H1 (cell line): ENCODE results near the gene SCRN3. TPM values are rescaled to one million over a fixed set of nuclear protein-coding genes. Genes with fewer than 3 reads are reported as not detected.

ENCODE experiments used
- CTCF ChIA-PET: fragments of 300-600 bp; sonication (Branson Sonifier 250); formaldehyde crosslinking; loops from one replicate; lab custom pipeline; 2021; ENCODE audit not compliant: partially characterized antibody; lab: Charles Lee
- POLR2A ChIA-PET: fragments of 300-600 bp; sonication (Branson Sonifier 250); formaldehyde crosslinking; loops from one replicate; lab custom pipeline; 2021; ENCODE audit warnings: inconsistent platforms; ENCODE audit not compliant: partially characterized antibody; lab: Charles Lee
- DNase-seq, 2 experiments: peaks; one replicate each; pipeline versions ENCODE4 v3.0.0 to v3.0.0-alpha.2; 2010 to 2022; ENCODE audit warnings: low spot score in 2 of 2, low read depth in 1 of 2, mixed read lengths in 1 of 2
- FAIRE-seq: peaks from 2 replicates; lab custom pipeline; 2011; peaks lifted over from hg19 to GRCh38; lab: Jason Lieb, UNC
- H2AFZ ChIP-seq: 2 replicates; pipeline ENCODE4 v1.8.1; 2012; ENCODE audit warnings: low read length, inconsistent platforms
- H2AK5ac ChIP-seq: 2 replicates; pipeline ENCODE4 v1.6.1; 2013; ENCODE audit warnings: low read depth, low read length
- H2BK120ac ChIP-seq: replicated peaks from 2 replicates; pipeline ENCODE3; 2013; ENCODE audit warnings: low read depth, low read length, inconsistent platforms
- H2BK12ac ChIP-seq: 2 replicates; pipeline ENCODE4 v1.6.1; 2013; ENCODE audit warnings: low read depth, low read length
- H2BK15ac ChIP-seq: 2 replicates; pipeline ENCODE4 v1.6.1; 2013; ENCODE audit warnings: low read length
- H2BK20ac ChIP-seq: 2 replicates; pipeline ENCODE4 v1.6.1; 2013; ENCODE audit warnings: low read length
- H2BK5ac ChIP-seq: 2 replicates; pipeline ENCODE4 v1.6.1; 2013; ENCODE audit warnings: low read depth, low read length
- H3K14ac ChIP-seq: 2 replicates; pipeline ENCODE4 v1.6.1; 2013; ENCODE audit warnings: inconsistent platforms; ENCODE audit not compliant: insufficient read length
- H3K18ac ChIP-seq: 2 replicates; pipeline ENCODE4 v1.6.1; 2013; ENCODE audit warnings: low read length; ENCODE audit errors: extremely low read depth
- H3K23ac ChIP-seq: 2 replicates; pipeline ENCODE4 v1.6.1; 2013; ENCODE audit warnings: inconsistent platforms; ENCODE audit not compliant: insufficient read length
- H3K23me2 ChIP-seq: 2 replicates; pipeline ENCODE4 v1.6.1; 2013; ENCODE audit warnings: low read depth, low read length
- H3K27ac ChIP-seq: 2 replicates; pipeline ENCODE4 v1.6.1; 2011; ENCODE audit warnings: low read depth, low read length, inconsistent platforms
- H3K27me3 ChIP-seq, 4 experiments: replicated peaks in 1 of 4; 1 replicate in 1 of 4; 2 replicates in 3 of 4; pipeline versions ENCODE4 v1.6.1 to v1.8.1; 2011 to 2013; ENCODE audit warnings: low read length in 3 of 4, mild to moderate bottlenecking in 3 of 4, inconsistent platforms in 2 of 4, mixed read lengths in 2 of 4, moderate library complexity in 1 of 4; ENCODE audit not compliant: control insufficient read depth in 3 of 4, insufficient read depth in 3 of 4; ENCODE audit errors: extremely low read depth in 1 of 4
- H3K36me3 ChIP-seq, 4 experiments: 2 replicates each; pipeline versions ENCODE4 v1.6.1 to v1.8.1; 2011 to 2013; ENCODE audit warnings: mild to moderate bottlenecking in 4 of 4, low read length in 3 of 4, moderate library complexity in 2 of 4, control low read depth in 1 of 4, inconsistent platforms in 1 of 4; ENCODE audit not compliant: insufficient read depth in 4 of 4, control insufficient read depth in 2 of 4
- H3K4ac ChIP-seq: replicated peaks from 2 replicates; pipeline ENCODE3; 2013; ENCODE audit warnings: low read length, low read depth, mixed read lengths, inconsistent platforms; ENCODE audit not compliant: insufficient read length
- H3K4me1 ChIP-seq, 4 experiments: replicated peaks in 1 of 4; 1 replicate in 1 of 4; 2 replicates in 3 of 4; pipeline versions ENCODE4 v1.6.1 to v1.8.1; 2011 to 2013; ENCODE audit warnings: low read length in 3 of 4, inconsistent platforms in 2 of 4, mixed read lengths in 1 of 4; ENCODE audit not compliant: insufficient read depth in 4 of 4, control insufficient read depth in 3 of 4
- H3K4me2 ChIP-seq, 2 experiments: 2 replicates each; pipeline versions ENCODE4 v1.6.1 to v1.8.1; 2011 to 2013; ENCODE audit warnings: low read depth in 2 of 2, low read length in 2 of 2, control low read depth in 1 of 2, inconsistent platforms in 1 of 2, mild to moderate bottlenecking in 1 of 2; ENCODE audit not compliant: insufficient read depth in 1 of 2
- H3K4me3 ChIP-seq, 4 experiments: fragments of 200-600, 300-600 bp in 1 of 4; sonication (generic), shearing (Covaris generic), sonication (Bioruptor Twin) in 1 of 4; 2 replicates each; pipeline versions ENCODE4 v1.5.1 to v1.8.1; 2011 to 2016; ENCODE audit warnings: low read length in 4 of 4, low read depth in 3 of 4, control low read depth in 2 of 4, inconsistent platforms in 2 of 4, mild to moderate bottlenecking in 2 of 4, mixed read lengths in 1 of 4, moderate library complexity in 1 of 4; ENCODE audit not compliant: insufficient read depth in 2 of 4; ENCODE audit errors: extremely low read depth in 1 of 4
- H3K56ac ChIP-seq: replicated peaks from 2 replicates; pipeline ENCODE3; 2013; ENCODE audit warnings: low read depth, mild to moderate bottlenecking, mixed read lengths, low read length, inconsistent platforms; ENCODE audit not compliant: insufficient read length
- H3K79me1 ChIP-seq: 2 replicates; pipeline ENCODE4 v1.6.1; 2013; ENCODE audit warnings: low read depth, low read length, control low read depth
- H3K79me2 ChIP-seq, 2 experiments: 2 replicates each; pipeline versions ENCODE4 v1.6.1 to v1.8.1; 2012 to 2013; ENCODE audit warnings: low read length in 2 of 2, mild to moderate bottlenecking in 2 of 2, inconsistent platforms in 1 of 2; ENCODE audit not compliant: insufficient read depth in 2 of 2, control insufficient read depth in 1 of 2
- H3K9ac ChIP-seq, 4 experiments: replicated peaks in 1 of 4; 1 replicate in 1 of 4; 2 replicates in 3 of 4; pipeline versions ENCODE4 v1.6.1 to v1.8.1; 2011 to 2013; ENCODE audit warnings: low read depth in 3 of 4, low read length in 3 of 4, control low read depth in 2 of 4, mild to moderate bottlenecking in 2 of 4, moderate library complexity in 2 of 4, inconsistent platforms in 1 of 4; ENCODE audit errors: extremely low read depth in 1 of 4
- H3K9me3 ChIP-seq, 2 experiments: 2 replicates each; pipeline versions ENCODE4 v1.6.1 to v1.8.1; 2012 to 2013; ENCODE audit warnings: mild to moderate bottlenecking in 2 of 2, moderate library complexity in 2 of 2, control low read depth in 1 of 2, inconsistent platforms in 1 of 2, low read depth in 1 of 2, low read length in 1 of 2, mixed read lengths in 1 of 2; ENCODE audit not compliant: insufficient read depth in 2 of 2
- H4K20me1 ChIP-seq, 2 experiments: replicated peaks in 1 of 2; 2 replicates each; pipeline versions ENCODE3 to v1.8.1; 2011 to 2013; ENCODE audit warnings: inconsistent platforms in 2 of 2, low read length in 2 of 2, mild to moderate bottlenecking in 1 of 2; ENCODE audit not compliant: insufficient read depth in 2 of 2, control insufficient read depth in 1 of 2
- H4K5ac ChIP-seq: 2 replicates; pipeline ENCODE4 v1.6.1; 2013; ENCODE audit warnings: low read length, low read depth, mixed read lengths, inconsistent platforms; ENCODE audit not compliant: insufficient read length
- H4K8ac ChIP-seq: 2 replicates; pipeline ENCODE4 v1.8.0; 2013; ENCODE audit warnings: mild to moderate bottlenecking, moderate library complexity, low read length, inconsistent platforms; ENCODE audit not compliant: insufficient read depth; ENCODE audit errors: extremely low read depth
- H4K91ac ChIP-seq: replicated peaks from 2 replicates; pipeline ENCODE3; 2013; ENCODE audit warnings: low read length, mixed read lengths, inconsistent platforms; ENCODE audit not compliant: insufficient read length
- CTBP2 ChIP-seq: IDR thresholded peaks from 2 replicates; pipeline ENCODE4 v1.7.0; 2011; ENCODE audit warnings: borderline replicate concordance, mild to moderate bottlenecking, moderate library complexity, mixed read lengths, low read length; ENCODE audit not compliant: insufficient read depth, insufficient read length
- EP300 ChIP-seq, 2 experiments: IDR thresholded peaks; 1 replicate in 1 of 2; 2 replicates in 1 of 2; pipeline ENCODE4 v1.6.1; 2011 to 2012; ENCODE audit warnings: low read depth in 2 of 2, low read length in 2 of 2, mild to moderate bottlenecking in 2 of 2, borderline replicate concordance in 1 of 2, inconsistent platforms in 1 of 2, moderate library complexity in 1 of 2
- FOSL1 ChIP-seq: IDR thresholded peaks from 2 replicates; pipeline ENCODE4 v1.6.1; 2011; ENCODE audit warnings: mild to moderate bottlenecking, low read depth, low read length, moderate library complexity; ENCODE audit not compliant: insufficient read depth
- HDAC6 ChIP-seq: IDR thresholded peaks from one replicate; pipeline ENCODE4 v1.7.1; 2012; ENCODE audit warnings: low read depth, mild to moderate bottlenecking, inconsistent platforms, low read length, moderate library complexity
- KDM4A ChIP-seq: IDR thresholded peaks from one replicate; pipeline ENCODE4 v1.7.1; 2012; ENCODE audit warnings: low read depth, mild to moderate bottlenecking, moderate library complexity, low read length, inconsistent platforms; ENCODE audit not compliant: severe bottlenecking
- MAFK ChIP-seq: IDR thresholded peaks from 2 replicates; pipeline ENCODE4 v1.6.1; 2012; ENCODE audit warnings: low read depth, mild to moderate bottlenecking, improper control_type of control experiment, low read length
- POLR2AphosphoS5 ChIP-seq: IDR thresholded peaks from 2 replicates; pipeline ENCODE4 v1.6.1; 2011; ENCODE audit warnings: low read depth, low read length
- RAD21 ChIP-seq, 2 experiments: IDR thresholded peaks in 1 of 2; conservative IDR thresholded peaks in 1 of 2; 2 replicates each; pipeline ENCODE4 v1.6.1; 2011; ENCODE audit warnings: low read depth in 2 of 2, low read length in 2 of 2, improper control_type of control experiment in 1 of 2, inconsistent platforms in 1 of 2, mild to moderate bottlenecking in 1 of 2, moderate library complexity in 1 of 2
- SIX5 ChIP-seq: IDR thresholded peaks from 2 replicates; pipeline ENCODE4 v1.6.1; 2011; ENCODE audit warnings: mild to moderate bottlenecking, low read depth, low read length
- TAF7 ChIP-seq: optimal IDR thresholded peaks from 2 replicates; pipeline ENCODE3; 2011; ENCODE audit warnings: low read depth, mild to moderate bottlenecking, inconsistent platforms, low read length, moderate library complexity, borderline replicate concordance
- WGBS, 2 experiments: shearing (Covaris generic) in 1 of 2; methylation state at CpG; one replicate each; pipeline versions ENCODE4 v1.1.6 to v1.1.7; 2013 to 2015; ENCODE audit warnings: low lambda C conversion rate in 2 of 2, mixed read lengths in 2 of 2, inconsistent platforms in 1 of 2, low coverage in 1 of 2, missing lambda C conversion rate in 1 of 2; ENCODE audit not compliant: insufficient replicate concordance in 2 of 2, insufficient coverage in 1 of 2, insufficient read length in 1 of 2; ENCODE audit errors: extremely low coverage in 1 of 2, missing lambda C conversion rate in 1 of 2; 5-methylcytosine and 5-hydroxymethylcytosine counted together
- polyA plus RNA-seq, 7 experiments: library from polyadenylated mRNA; depleted of rRNA in 3 of 7; stranded (reverse) in 5 of 7; unstranded in 2 of 7; fragments of >200 nt in 5 of 7; fragments of 200-250 nt in 2 of 7; gene quantifications; 1 replicate in 5 of 7; 2 replicates in 1 of 7; 4 replicates in 1 of 7; pipeline versions ENCODE4 v1.2.1 to v1.2.3, GENCODE V29; 2011 to 2013; ENCODE audit warnings: missing spikeins in 2 of 7, mixed read lengths in 2 of 7
- total RNA-seq: library from RNA; stranded (reverse); fragmentation: NEBNext Ultra II Directional; extraction: Animal tissue kit (Norgen Biotek cat#: 25700); gene quantifications from 2 replicates; pipeline ENCODE4 v1.2.1, GENCODE V29; 2021
- TF ChIP-seq, protein P1 (sequence below): IDR thresholded peaks from 2 replicates; pipeline ENCODE4 v1.6.1; 2012; ENCODE audit warnings: inconsistent platforms
- TF ChIP-seq, protein P2 (sequence below): IDR thresholded peaks from 2 replicates; pipeline ENCODE4 v1.6.1; 2012; ENCODE audit warnings: inconsistent platforms

Gene SCRN3
- total and polyA plus RNA-seq, 2 of the 8 experiments (the other 6 are each of a cell fraction or from before 2014, with no cell fraction given): 7.4 to 7.8 TPM

DNA sequence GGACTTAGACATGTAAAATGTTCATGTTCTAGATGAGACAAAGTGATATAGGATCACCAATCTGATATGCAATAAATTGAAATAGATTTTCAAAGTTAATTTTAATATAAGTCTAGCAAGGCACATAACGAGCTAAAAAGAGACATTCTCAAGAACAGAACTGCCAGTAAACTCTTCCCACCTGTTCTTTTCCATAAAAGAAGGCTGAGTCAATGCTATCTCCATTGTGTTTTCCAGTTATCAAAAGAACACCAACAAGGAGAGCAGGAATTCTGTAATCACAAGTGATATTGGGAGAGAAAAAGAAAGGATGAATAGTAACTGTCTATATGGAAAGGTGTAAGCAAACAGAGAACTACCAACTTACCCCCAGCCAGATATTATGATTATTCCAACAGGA lies 65.7 kb downstream of the SCRN3 start:
- Histone ChIP-seq H3K4me1 (no peaks in the 10 kb centered on the region), H2AK5ac (no peak overlapping the region), H2BK5ac (no peak overlapping the region), H4K8ac (no peak overlapping the region), H3K36me3 (no peaks in the 10 kb centered on the region), H3K9ac (no peak overlapping the region), H3K27me3 (0 out of 7 replicates have a peak, but pooled peaks cover 0 to 2% (median 0%) of the 10 kb centered on the region in 4 experiments), H3K23me2 (no peaks in the 10 kb centered on the region), H3K79me1 (no peaks in the 10 kb centered on the region), H4K5ac (no peak overlapping the region), H2BK20ac (no peak overlapping the region), H3K14ac (no peak overlapping the region), H3K23ac (no peak overlapping the region), H2BK12ac (no peak overlapping the region), H2BK120ac (no peak overlapping the region), H3K4ac (no peak overlapping the region), H2AFZ (no peak overlapping the region), H3K4me3 (no peak overlapping the region), H3K9me3 (no peaks in the 10 kb centered on the region), H3K79me2 (no peaks in the 10 kb centered on the region), H4K91ac (no peak overlapping the region), H3K18ac (no peak overlapping the region), H3K56ac (no peak overlapping the region), H3K27ac (no peak overlapping the region), H3K4me2 (no peak overlapping the region), H2BK15ac (no peak overlapping the region), H4K20me1 (no peaks in the 10 kb centered on the region)
- FAIRE-seq (no peak), DNase-seq (no peak)
- ChIA-PET CTCF (interaction anchor here (0.7 to 8.1 kb wide), 17 partner anchors 8 to 269 kb away, joined by 3 to 77 read pairs (median 7); partner anchors contain the start of gene SCRN3), POLR2A (no interaction called here)
- WGBS, 2 experiments: 82% methylated on average over 1 of the region's 1 CpG; no CpG with 5 or more reads in 1 of the 2 experiments
- TF ChIP-seq MAFK: no peak
- no peak for TF ChIP-seq HDAC6
- no peak for TF ChIP-seq TAF7
- TF ChIP-seq, protein P1, sequence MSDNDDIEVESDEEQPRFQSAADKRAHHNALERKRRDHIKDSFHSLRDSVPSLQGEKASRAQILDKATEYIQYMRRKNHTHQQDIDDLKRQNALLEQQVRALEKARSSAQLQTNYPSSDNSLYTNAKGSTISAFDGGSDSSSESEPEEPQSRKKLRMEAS: no peak
- no peak for TF ChIP-seq SIX5
- no peak for TF ChIP-seq KDM4A
- no peak for TF ChIP-seq CTBP2
- no peak for TF ChIP-seq POLR2AphosphoS5
- TF ChIP-seq FOSL1: no peak
- no peak for TF ChIP-seq RAD21 (IDR thresholded peaks at IDR 0.05 in 1 of 2, conservative IDR thresholded peaks at IDR 0.05 in 1 of 2; ENCODE audit: low read depth in 2 of 2, low read length in 2 of 2)
- TF ChIP-seq, protein P2, sequence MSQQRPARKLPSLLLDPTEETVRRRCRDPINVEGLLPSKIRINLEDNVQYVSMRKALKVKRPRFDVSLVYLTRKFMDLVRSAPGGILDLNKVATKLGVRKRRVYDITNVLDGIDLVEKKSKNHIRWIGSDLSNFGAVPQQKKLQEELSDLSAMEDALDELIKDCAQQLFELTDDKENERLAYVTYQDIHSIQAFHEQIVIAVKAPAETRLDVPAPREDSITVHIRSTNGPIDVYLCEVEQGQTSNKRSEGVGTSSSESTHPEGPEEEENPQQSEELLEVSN: no peak
- TF ChIP-seq EP300 (IDR thresholded peaks at IDR 0.05; ENCODE audit: borderline replicate concordance in 1 of 2, low read depth in 2 of 2, low read length in 2 of 2): no peak
